Hepatocyte (in vitro differentiated cells): Measurements from ENCODE around the gene SMIM24.

Experiments used
- CTCF ChIP-seq: fragments of 200-600 bp; sonication (generic); IDR thresholded peaks from 2 replicates; pipeline ENCODE4 v1.5.1; 2016; ENCODE audit warnings: antibody characterized with exemption, mild to moderate bottlenecking; ENCODE audit not compliant: poor library complexity
- EZH2 ChIP-seq: fragments of 200-600 bp; sonication (generic); IDR thresholded peaks from 2 replicates; pipeline ENCODE4 v1.6.1; 2016; ENCODE audit warnings: antibody characterized with exemption, mild to moderate bottlenecking, borderline replicate concordance

GRCh38 chr19:3433313-3433712, 47.0 kb downstream of the SMIM24 start:
- TF ChIP-seq CTCF (no peak), EZH2 (no peak)
